IPS-20b (cell line): ENCODE measurements around the gene SLC34A3.

Experiments used
- H3K27ac ChIP-seq: one replicate; pipeline ENCODE4 v1.5.1; 2013; ENCODE audit warnings: low read length
- H3K27me3 ChIP-seq: 2 replicates; pipeline ENCODE4 v1.6.1; 2013; ENCODE audit warnings: mild to moderate bottlenecking, low read length, inconsistent platforms; ENCODE audit not compliant: insufficient read depth
- H3K36me3 ChIP-seq: 2 replicates; pipeline ENCODE4 v1.6.1; 2013; ENCODE audit warnings: low read depth, mild to moderate bottlenecking, inconsistent platforms, low read length, moderate library complexity; ENCODE audit not compliant: insufficient read depth
- H3K4me1 ChIP-seq: 2 replicates; pipeline ENCODE4 v1.6.1; 2013; ENCODE audit warnings: mild to moderate bottlenecking, control low read depth, inconsistent platforms, low read length, moderate library complexity; ENCODE audit not compliant: insufficient read depth
- H3K4me3 ChIP-seq: 2 replicates; pipeline ENCODE4 v1.5.1; 2013; ENCODE audit warnings: mild to moderate bottlenecking, low read length, inconsistent platforms
- H3K9ac ChIP-seq: 2 replicates; pipeline ENCODE4 v1.6.1; 2013; ENCODE audit warnings: low read depth, mild to moderate bottlenecking, inconsistent platforms, low read length, moderate library complexity
- H3K9me3 ChIP-seq: 2 replicates; pipeline ENCODE4 v1.6.1; 2013; ENCODE audit warnings: mild to moderate bottlenecking, low read depth, low read length, inconsistent platforms; ENCODE audit not compliant: insufficient read depth

Gene SLC34A3

GRCh38 chr9:137265496-137266161, 34.9 kb downstream of the SLC34A3 start:
- Histone ChIP-seq H3K27me3 (no peaks in the 10 kb centered on the region), H3K4me1 (no peaks in the 10 kb centered on the region), H3K9ac (no peak overlapping the region), H3K9me3 (no peaks in the 10 kb centered on the region), H3K36me3 (peaks cover 30% of the 10 kb centered on the region), H3K4me3 (no peak overlapping the region), H3K27ac (no peak overlapping the region)

- H3K4me3 ChIP-seq = no peak overlapping the region
- no peaks in the 10 kb centered on the region for H3K27me3 ChIP-seq
- H3K9me3 ChIP-seq = no peaks in the 10 kb centered on the region
- no peak overlapping the region for H3K27ac ChIP-seq
- no peaks in the 10 kb centered on the region for H3K4me1 ChIP-seq
- peaks cover 35% of the 10 kb centered on the region for H3K36me3 ChIP-seq
- H3K9ac ChIP-seq = no peak overlapping the region
These were observed 35.4 kb downstream of the SLC34A3 start for GRCh38 chr9:137266162-137266527.

- no peaks in the 10 kb centered on the region for H3K27me3 ChIP-seq
- H3K9me3 ChIP-seq = no peaks in the 10 kb centered on the region
- H3K4me1 ChIP-seq = no peaks in the 10 kb centered on the region
- H3K27ac ChIP-seq = no peak overlapping the region
- H3K9ac ChIP-seq = no peak overlapping the region
- H3K36me3 ChIP-seq = peaks cover 35% of the 10 kb centered on the region
- no peak overlapping the region for H3K4me3 ChIP-seq
These were observed 36.1 kb downstream of the SLC34A3 start for GRCh38 chr9:137266585-137267453.

GRCh38 chr9:137267933-137268355, 37.2 kb downstream of the SLC34A3 start:
- no peak overlapping the region for H3K4me3 ChIP-seq

GRCh38 chr9:137268538-137269201, 38.0 kb downstream of the SLC34A3 start:
- no peaks in the 10 kb centered on the region for H3K4me1 ChIP-seq
- H3K27me3 ChIP-seq = no peaks in the 10 kb centered on the region
- H3K27ac ChIP-seq = no peak overlapping the region
- no peak overlapping the region for H3K4me3 ChIP-seq
- peaks cover 39% of the 10 kb centered on the region for H3K36me3 ChIP-seq
- no peaks in the 10 kb centered on the region for H3K9me3 ChIP-seq
- no peak overlapping the region for H3K9ac ChIP-seq

More at GRCh38 chr9:137267933-137268355, 37.2 kb downstream of the SLC34A3 start:
- Histone ChIP-seq H3K27me3 (no peaks in the 10 kb centered on the region), H3K36me3 (peaks cover 38% of the 10 kb centered on the region), H3K27ac (no peak overlapping the region), H3K4me1 (no peaks in the 10 kb centered on the region), H3K9ac (no peak overlapping the region), H3K9me3 (no peaks in the 10 kb centered on the region)

- no peaks in the 10 kb centered on the region for H3K9me3 ChIP-seq
- no peaks in the 10 kb centered on the region for H3K27me3 ChIP-seq
- H3K4me1 ChIP-seq = no peaks in the 10 kb centered on the region
- H3K36me3 ChIP-seq = peaks cover 33% of the 10 kb centered on the region
- no peak overlapping the region for H3K27ac ChIP-seq
- no peak overlapping the region for H3K9ac ChIP-seq
- H3K4me3 ChIP-seq = no peak overlapping the region
These were observed 38.6 kb downstream of the SLC34A3 start for GRCh38 chr9:137269231-137269772.

- no peak overlapping the region for H3K9ac ChIP-seq
- peaks cover under 1% of the 10 kb centered on the region for H3K4me1 ChIP-seq
These were observed 40.4 kb downstream of the SLC34A3 start for GRCh38 chr9:137270929-137271695.

GRCh38 chr9:137271696-137272076, 41.0 kb downstream of the SLC34A3 start:
- no peaks in the 10 kb centered on the region for H3K9me3 ChIP-seq
- peaks cover 7% of the 10 kb centered on the region for H3K4me1 ChIP-seq
- no peak overlapping the region for H3K9ac ChIP-seq
- H3K4me3 ChIP-seq = no peak overlapping the region
- no peak overlapping the region for H3K27ac ChIP-seq
- H3K27me3 ChIP-seq = no peaks in the 10 kb centered on the region
- H3K36me3 ChIP-seq = peaks cover 26% of the 10 kb centered on the region

More at GRCh38 chr9:137270929-137271695, 40.4 kb downstream of the SLC34A3 start:
- no peaks in the 10 kb centered on the region for H3K9me3 ChIP-seq
- H3K36me3 ChIP-seq = peaks cover 28% of the 10 kb centered on the region
- no peak overlapping the region for H3K27ac ChIP-seq
- no peaks in the 10 kb centered on the region for H3K27me3 ChIP-seq
- no peak overlapping the region for H3K4me3 ChIP-seq

GRCh38 chr9:137272241-137273094, 41.8 kb downstream of the SLC34A3 start:
- H3K27ac ChIP-seq = no peak overlapping the region

GRCh38 chr9:137273095-137273490, 42.4 kb downstream of the SLC34A3 start:
- no peak overlapping the region for H3K27ac ChIP-seq
- H3K4me1 ChIP-seq = peaks cover 14% of the 10 kb centered on the region

More at GRCh38 chr9:137272241-137273094, 41.8 kb downstream of the SLC34A3 start:
- H3K36me3 ChIP-seq = peaks cover 24% of the 10 kb centered on the region
- peaks cover 14% of the 10 kb centered on the region for H3K4me1 ChIP-seq
- H3K9me3 ChIP-seq = no peaks in the 10 kb centered on the region
- H3K4me3 ChIP-seq = no peak overlapping the region
- H3K9ac ChIP-seq = no peak overlapping the region
- H3K27me3 ChIP-seq = no peaks in the 10 kb centered on the region; the same call in 1 of the 2 replicates

More at GRCh38 chr9:137273095-137273490, 42.4 kb downstream of the SLC34A3 start:
- H3K27me3 ChIP-seq = peaks cover 6% of the 10 kb centered on the region; the same call in 1 of the 2 replicates
- no peaks in the 10 kb centered on the region for H3K9me3 ChIP-seq
- no peak overlapping the region for H3K9ac ChIP-seq
- no peak overlapping the region for H3K4me3 ChIP-seq
- H3K36me3 ChIP-seq = peaks cover 24% of the 10 kb centered on the region
